Activated T-cell treated with anti-CD3 and anti-CD28 coated beads, Interleukin-2, amount 50 U/mL, for 48 hours (primary cell): ENCODE data around the gene CYTH1.

Experiments used
- DNase-seq, 2 experiments: peaks; one replicate each; pipeline ENCODE4 v3.0.0-alpha.2; 2020

The CYTH1 gene

DNA sequence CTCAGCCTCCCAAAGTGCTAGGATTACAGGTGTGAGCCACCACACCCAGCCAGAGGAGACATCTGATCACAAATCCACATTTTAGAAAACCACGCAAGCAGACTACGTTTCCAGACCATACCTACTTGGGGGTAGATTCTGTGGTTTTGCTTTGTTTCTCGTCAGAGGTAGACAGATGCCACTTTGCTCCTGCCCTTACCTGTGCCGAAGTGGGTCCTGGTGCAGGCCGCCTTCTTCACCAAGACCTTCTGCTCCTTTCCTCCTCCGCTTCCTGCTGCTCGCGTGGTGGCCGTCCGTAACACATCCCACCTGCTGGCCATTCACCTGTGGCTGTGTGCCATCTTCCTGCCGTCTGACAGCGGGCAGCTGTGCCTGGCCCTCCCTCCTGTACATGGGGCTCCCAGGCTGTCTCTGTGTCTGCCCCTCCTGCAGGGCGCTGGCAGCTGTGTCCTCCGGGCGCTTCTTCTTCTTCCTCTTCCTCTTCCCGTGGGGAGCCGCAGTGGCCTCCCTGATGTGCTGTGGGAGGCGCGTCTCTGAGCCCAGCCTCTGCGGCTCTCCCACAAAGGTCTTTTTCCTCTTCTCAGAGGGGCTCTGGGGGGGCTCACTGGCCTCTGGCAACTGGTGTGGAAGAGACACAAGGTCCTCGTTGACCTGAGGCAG lies 21.2 kb upstream of the CYTH1 start:
- DNase-seq = no peak

GRCh38 chr17:78802459-78802858 lies 20.4 kb upstream of the CYTH1 start:
- DNase-seq = no peak

DNA sequence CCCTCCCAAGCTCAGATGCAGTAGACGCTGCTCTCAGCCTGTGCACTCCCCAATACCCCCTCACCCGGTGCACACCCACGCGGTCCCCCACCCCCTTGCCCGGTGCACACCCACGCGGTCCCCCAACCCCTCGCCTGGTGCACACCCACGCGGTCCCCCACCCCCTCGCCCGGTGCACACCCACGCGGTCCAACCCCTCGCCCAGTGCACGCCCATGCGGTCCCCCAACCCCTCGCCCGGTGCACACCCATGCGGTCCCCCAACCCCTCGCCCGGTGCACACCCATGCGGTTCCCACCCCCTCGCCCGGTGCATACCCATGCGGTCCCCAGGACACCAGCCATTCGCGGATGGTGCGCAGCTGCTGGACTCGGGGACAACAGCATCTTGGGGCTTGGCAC lies 19.9 kb upstream of the CYTH1 start:
- DNase-seq = no peak

- no peak for DNase-seq
These were observed 18.3 kb upstream of the CYTH1 start for GRCh38 chr17:78800132-78800931.

GRCh38 chr17:78798695-78799559 lies 16.9 kb upstream of the CYTH1 start:
- no peak for DNase-seq

GRCh38 chr17:78797691-78798585 lies 15.9 kb upstream of the CYTH1 start:
- DNase-seq = no peak

DNA sequence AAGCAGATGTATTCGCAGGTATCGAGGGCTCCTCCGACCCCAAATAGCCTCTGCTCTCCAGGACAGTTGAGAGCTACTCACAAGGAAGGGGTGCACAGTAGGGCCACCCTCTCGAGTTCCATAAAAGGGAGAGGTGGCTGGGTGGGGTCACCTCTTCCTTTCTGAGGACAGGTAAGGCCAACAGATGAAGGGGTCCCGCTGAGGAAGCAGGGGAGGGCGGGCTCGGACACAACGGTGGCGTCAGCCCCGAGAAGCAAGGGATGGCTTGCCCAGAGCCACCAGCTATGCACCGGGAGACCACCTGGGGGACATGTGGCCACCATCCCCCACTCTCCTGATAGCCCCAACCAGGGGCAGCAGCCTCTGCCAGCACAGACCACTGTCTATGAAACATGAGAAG lies 15.1 kb upstream of the CYTH1 start:
- no peak for DNase-seq

DNA sequence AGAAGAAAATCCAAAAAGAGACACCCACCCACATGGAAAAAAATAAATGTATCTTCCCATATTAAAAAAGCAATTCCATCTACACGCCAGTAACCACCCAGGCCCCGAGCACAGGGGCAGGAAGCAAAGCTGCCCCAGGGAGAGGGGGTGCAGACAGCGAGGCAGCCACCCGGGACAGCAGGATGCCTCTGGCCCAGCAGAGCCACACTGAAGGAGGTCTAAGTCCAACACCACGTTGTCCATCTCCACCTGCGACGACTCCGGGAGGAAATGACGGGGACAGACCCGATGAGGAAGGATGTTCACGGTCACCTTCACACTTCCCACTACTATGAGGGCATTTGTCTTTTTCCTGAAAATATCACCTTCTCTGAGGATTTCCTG lies 14.4 kb upstream of the CYTH1 start:
- no peak for DNase-seq

- no peak for DNase-seq
These were observed 13.9 kb upstream of the CYTH1 start for GRCh38 chr17:78795861-78796516.

DNA sequence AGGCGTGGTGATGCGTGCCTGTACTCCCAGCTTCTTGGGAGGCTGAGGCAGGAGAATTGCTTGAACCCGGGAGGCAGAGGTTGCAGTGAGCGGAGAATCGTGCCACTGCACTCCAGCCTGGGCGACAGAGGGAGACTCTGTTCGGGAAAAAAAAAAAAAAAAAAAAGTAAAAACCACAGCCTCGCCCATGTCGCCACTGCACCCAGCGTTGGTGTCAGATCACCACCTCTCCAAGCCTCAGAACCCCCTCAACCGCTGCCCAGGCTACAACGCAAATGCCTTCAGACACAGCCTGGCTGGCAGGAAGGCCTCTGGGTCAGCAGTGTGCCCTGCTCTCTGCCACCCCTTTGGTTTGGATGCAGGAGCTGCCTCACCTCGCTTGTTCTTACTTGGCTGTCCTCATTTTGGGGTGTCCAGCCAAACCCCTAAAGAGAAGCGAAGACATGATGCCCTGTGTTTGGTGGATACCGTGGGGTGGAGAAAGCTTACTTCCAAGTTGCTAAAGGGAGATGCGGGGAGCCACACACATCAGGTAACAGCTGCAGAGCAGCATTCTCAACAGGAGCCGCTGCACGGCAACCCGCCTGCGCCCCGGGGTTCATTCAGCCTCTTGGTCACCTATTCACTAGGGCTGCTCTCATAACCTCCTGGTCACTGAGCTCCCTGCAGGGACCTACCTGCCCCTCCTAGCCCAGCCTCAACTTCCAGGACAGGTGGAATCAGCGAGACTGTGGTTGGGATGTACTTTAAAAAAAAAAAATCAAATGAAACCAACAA lies 13.0 kb upstream of the CYTH1 start:
- DNase-seq = no peak

GRCh38 chr17:78794399-78794798 lies 12.3 kb upstream of the CYTH1 start:
- DNase-seq = no peak

DNA sequence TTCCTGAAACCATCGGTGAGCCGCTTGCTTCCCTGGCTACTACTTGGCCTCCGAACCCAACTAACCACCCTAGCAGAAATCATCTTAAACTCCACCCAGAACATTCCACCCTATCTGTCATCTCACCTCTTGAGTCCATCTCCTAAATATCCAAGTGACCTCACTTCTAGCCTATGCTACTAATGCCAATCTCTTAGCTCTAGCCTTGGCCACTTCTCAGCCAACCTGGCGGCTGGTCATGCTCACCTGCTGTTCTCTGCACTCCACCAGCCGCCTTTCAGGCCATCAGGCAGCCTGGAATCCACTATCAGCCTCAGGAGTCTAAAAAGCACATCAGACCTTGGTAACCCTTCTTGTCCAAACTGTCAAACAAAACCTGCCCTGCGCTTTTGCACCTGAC lies 11.9 kb upstream of the CYTH1 start:
- no peak for DNase-seq

DNA sequence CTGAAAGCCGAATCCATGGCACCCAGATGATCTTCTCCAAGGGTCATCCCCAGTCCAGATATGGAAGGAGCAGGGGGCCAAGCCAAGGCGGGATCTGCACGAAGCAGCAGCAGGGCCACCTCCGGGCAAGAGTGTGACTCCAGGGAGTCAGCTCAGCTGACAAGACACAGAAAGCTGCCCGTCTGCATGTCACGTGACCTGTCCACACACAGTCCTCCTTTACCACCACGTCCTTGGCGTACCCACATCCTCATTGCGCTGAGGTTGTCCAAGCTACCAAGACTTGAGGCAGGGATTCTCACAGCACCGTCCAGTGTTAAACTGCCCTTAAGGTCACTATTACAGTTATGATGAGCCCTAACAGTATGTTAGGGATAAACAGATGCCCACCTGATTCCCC lies 11.3 kb upstream of the CYTH1 start:
- no peak for DNase-seq

- DNase-seq = no peak
These were observed 10.0 kb upstream of the CYTH1 start for GRCh38 chr17:78791840-78792709.

GRCh38 chr17:78790552-78790951 lies 8.5 kb upstream of the CYTH1 start:
- DNase-seq = no peak

DNA sequence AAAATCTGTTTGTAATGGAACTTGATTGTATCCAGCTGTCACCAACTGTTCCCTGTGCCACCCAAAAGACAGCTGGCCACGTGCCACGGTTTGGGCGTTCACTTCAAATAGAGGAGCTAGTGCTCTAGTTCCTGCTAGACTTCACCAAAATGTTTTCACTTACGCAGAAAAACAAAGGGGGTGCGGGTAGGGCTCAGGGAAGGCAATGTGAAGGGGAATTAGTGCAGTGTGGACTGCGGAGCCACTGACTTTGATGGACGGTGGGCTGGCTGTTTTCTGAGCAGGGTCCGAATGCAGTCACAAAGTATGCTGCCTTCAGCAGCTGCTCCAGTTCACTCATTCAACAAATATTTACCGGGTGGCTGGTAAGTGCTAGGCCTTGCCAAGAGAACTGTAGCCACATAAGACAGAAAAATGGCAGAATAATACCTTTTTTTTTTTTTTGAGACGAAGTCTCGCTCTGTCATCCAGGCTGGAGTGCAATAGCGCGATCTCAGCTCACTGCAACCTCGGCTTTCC lies 7.6 kb upstream of the CYTH1 start:
- DNase-seq = no peak

DNA sequence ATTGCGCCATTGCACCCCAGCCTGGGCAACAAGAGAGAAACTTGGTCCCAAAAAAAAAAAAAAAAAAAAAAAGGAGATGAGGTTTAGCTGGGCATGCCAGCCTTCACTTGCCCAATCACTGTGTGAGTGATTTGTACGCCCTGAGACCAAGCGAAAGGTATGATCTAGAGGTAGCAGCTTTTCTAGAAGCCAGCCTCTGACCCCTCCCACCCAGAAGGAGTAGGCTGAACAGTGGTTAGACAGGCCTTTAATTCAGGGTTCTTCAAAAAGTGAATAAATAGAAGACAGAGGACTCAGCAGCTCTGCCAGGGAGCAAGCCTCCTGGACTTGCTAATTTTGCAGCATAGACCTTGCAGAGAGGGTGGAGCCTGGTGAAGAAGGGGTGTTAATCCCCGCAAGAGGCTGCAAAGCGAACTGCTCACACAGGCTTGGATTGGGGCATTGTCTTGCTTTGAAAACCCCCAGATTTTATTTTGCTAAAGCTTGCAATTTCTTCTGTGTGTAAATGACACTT lies 7.1 kb upstream of the CYTH1 start:
- no peak for DNase-seq

- no peak for DNase-seq
These were observed 6.4 kb upstream of the CYTH1 start for GRCh38 chr17:78788451-78788850.

DNA sequence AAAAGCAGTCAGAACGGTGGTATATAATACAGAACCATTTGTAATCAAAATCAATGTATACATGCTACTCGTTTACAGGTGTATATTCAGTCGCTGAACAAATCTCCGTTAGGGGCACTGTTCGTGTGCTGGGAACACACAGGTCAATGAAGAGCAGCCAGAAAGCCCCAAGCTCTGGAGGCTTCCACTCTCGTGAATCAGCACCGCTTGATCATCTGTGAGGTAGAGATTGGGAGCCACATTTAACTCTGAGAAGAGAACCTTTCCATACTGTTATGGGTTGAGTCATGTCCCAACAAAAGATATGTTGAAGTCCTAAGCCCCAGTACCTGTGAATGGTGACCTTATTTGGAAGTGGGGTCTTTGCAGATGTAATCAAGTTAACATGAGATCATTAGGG lies 5.4 kb upstream of the CYTH1 start:
- DNase-seq = no peak

DNA sequence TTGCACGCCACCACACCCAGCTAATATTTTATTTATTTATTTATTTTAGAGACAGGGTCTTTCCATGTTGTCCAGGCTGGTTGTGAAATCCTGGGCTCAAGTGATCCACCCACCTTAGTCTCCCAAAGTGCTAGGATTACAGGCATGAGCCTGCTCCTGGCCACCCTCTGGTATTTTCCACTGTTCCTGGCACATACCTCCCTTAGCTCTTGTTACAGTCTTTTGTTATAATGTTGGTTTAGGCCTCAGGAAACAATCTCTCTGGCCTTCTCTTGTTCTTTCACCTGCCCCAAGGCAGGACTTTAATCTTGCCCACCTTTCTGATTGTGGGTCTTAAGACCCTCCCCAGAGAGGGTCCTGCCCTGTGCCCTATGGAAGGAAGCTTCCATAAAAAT lies 3.6 kb upstream of the CYTH1 start:
- DNase-seq = no peak
